HG03135 (cell line): ENCODE results near the gene PRSS53.

Experiments used
- ATAC-seq: cut with Tn5 transposase; IDR thresholded peaks from one replicate; pipeline ENCODE4 v1.9.1; 2021; ENCODE audit warnings: mild to moderate bottlenecking, moderate library complexity; ENCODE audit not compliant: unreplicated experiment

The PRSS53 gene

GRCh38 chr16:31055613-31056012 lies 33.1 kb downstream of the PRSS53 start:
- no peak for ATAC-seq

GRCh38 chr16:31052114-31052513 lies 36.6 kb downstream of the PRSS53 start:
- ATAC-seq: no peak

GRCh38 chr16:31050280-31051030 lies 38.3 kb downstream of the PRSS53 start:
- no peak for ATAC-seq

GRCh38 chr16:31043898-31044481 lies 44.8 kb downstream of the PRSS53 start:
- no peak for ATAC-seq

GRCh38 chr16:31043352-31043751 lies 45.4 kb downstream of the PRSS53 start:
- no peak for ATAC-seq

GRCh38 chr16:31042866-31043265 lies 45.9 kb downstream of the PRSS53 start:
- no peak for ATAC-seq

- ATAC-seq: no peak
Measured at GRCh38 chr16:31038993-31039392, 49.8 kb downstream of the PRSS53 start.

- no peak for ATAC-seq
Measured at GRCh38 chr16:31036691-31037090, 52.1 kb downstream of the PRSS53 start.

GRCh38 chr16:31033709-31034492 lies 54.8 kb downstream of the PRSS53 start:
- ATAC-seq: peak; percentile 35
